Fibroblast of upper back skin (primary cell): ENCODE results near the gene PCDHA9.
"Not testable (repeated sequence)": the region's sequence is repeated elsewhere in the genome, so short reads cannot be mapped to it uniquely, and the experiment has no call there.

ENCODE experiments used
- DNase-seq: peaks from one replicate; pipeline ENCODE4 v3.0.0-alpha.2; 2013

Gene PCDHA9

DNA sequence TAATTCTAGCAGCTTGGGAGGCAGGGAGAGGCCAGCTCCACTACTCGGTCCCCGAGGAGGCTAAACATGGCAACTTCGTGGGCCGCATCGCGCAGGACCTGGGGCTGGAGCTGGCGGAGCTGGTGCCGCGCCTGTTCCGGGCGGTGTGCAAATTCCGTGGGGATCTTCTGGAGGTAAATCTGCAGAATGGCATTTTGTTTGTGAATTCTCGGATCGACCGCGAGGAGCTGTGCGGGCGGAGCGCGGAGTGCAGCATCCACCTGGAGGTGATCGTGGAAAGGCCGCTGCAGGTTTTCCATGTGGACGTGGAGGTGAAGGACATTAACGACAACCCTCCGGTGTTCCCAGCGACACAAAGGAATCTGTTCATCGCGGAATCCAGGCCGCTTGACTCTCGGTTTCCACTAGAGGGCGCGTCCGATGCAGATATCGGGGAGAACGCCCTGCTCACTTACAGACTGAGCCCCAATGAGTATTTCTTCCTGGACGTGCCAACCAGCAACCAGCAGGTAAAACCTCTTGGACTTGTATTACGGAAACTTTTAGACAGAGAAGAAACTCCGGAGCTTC lies 13.7 kb upstream of the PCDHA9 start:
- DNase-seq = not testable (repeated sequence)

DNA sequence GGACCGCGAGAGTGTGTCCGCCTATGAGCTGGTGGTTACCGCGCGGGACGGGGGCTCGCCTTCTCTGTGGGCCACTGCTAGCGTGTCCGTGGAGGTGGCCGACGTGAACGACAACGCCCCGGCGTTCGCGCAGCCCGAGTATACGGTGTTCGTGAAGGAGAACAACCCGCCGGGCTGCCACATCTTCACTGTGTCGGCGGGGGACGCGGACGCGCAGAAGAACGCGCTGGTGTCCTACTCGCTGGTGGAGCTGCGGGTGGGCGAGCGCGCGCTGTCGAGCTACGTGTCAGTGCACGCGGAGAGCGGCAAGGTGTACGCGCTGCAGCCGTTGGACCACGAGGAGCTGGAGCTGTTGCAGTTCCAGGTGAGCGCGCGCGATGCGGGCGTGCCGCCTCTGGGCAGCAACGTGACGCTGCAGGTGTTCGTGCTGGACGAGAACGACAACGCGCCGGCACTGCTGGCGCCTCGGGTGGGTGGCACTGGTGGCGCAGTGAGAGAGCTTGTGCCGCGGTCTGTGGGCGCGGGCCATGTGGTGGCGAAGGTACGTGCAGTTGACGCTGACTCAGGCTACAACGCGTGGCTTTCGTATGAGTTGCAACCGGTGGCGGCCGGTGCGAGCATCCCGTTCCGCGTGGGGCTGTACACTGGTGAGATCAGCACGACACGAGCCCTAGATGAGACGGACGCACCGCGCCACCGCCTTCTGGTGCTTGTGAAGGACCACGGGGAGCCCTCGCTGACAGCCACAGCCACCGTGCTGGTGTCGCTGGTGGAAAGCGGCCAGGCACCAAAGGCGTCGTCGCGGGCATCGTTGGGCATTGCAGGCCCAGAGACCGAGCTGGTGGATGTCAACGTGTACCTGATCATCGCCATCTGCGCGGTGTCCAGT lies 12.3 kb upstream of the PCDHA9 start:
- no peak for DNase-seq

DNA sequence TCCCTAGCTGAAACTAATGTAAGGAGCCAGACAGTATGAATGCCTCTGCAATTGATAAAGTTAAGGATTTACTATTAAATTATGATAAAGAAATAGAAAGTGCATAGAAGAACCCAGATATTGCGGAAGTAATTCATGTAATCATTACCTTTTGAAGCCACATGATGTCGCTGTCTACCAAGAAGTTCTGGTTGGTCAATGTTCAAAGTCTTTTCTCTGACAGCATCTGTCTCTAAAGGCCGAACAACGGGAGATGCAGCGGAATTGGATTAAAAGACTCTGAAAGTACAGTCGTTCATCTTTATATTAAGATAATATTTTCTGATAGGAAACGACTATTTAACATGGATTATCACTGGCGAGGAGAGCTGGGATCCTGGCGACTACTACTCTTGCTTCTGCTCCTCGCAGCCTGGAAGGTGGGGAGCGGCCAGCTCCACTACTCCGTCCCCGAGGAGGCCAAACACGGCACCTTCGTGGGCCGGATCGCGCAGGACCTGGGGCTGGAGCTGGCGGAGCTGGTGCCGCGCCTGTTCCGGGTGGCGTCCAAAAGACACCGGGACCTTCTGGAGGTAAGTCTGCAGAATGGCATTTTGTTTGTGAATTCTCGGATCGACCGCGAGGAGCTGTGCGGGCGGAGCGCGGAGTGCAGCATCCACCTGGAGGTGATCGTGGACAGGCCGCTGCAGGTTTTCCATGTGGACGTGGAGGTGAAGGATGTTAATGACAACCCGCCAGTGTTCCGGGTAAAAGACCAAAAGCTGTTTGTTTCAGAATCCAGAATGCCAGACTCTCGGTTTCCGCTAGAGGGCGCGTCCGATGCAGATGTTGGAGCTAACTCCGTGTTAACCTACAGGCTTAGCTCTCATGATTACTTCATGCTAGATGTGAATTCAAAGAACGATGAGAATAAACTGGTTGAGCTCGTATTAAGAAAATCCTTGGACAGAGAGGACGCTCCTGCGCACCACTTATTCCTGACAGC lies 6.9 kb upstream of the PCDHA9 start, which contains the start of gene PCDHA8:
Gene PCDHA8 (plus strand): TSS at position 210 of the 985 bp plus-strand sequence. CDS start 135 bp downstream, at position 345.
- DNase-seq = no peak

DNA sequence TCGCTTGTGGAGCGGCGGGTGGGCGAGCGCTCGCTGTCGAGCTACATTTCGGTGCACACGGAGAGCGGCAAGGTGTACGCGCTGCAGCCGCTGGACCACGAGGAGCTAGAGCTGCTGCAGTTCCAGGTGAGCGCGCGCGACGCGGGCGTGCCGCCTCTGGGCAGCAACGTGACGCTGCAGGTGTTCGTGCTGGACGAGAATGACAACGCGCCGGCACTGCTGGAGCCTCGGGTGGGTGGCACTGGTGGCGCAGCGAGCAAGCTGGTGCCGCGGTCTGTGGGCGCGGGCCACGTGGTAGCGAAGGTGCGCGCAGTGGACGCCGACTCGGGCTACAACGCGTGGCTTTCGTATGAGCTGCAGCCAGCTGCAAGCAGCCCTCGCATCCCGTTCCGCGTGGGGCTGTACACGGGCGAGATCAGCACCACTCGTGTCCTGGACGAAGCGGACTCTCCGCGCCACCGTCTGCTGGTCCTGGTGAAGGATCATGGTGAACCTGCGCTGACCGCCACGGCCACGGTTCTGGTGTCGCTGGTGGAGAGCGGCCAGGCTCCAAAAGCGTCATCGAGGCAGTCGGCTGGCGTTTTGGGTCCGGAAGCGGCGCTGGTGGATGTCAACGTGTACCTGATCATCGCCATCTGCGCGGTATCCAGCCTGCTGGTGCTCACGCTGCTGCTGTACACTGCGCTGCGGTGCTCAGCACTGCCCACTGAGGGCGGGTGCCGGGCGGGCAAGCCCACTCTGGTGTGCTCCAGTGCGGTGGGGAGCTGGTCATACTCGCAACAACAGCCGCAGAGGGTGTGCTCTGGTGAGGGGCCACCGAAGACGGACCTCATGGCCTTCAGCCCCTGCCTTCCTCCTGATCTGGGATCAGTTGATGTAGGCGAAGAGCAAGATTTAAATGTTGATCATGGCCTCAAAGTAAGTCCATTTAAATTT lies 5.1 kb upstream of the PCDHA9 start:
- no peak for DNase-seq

DNA sequence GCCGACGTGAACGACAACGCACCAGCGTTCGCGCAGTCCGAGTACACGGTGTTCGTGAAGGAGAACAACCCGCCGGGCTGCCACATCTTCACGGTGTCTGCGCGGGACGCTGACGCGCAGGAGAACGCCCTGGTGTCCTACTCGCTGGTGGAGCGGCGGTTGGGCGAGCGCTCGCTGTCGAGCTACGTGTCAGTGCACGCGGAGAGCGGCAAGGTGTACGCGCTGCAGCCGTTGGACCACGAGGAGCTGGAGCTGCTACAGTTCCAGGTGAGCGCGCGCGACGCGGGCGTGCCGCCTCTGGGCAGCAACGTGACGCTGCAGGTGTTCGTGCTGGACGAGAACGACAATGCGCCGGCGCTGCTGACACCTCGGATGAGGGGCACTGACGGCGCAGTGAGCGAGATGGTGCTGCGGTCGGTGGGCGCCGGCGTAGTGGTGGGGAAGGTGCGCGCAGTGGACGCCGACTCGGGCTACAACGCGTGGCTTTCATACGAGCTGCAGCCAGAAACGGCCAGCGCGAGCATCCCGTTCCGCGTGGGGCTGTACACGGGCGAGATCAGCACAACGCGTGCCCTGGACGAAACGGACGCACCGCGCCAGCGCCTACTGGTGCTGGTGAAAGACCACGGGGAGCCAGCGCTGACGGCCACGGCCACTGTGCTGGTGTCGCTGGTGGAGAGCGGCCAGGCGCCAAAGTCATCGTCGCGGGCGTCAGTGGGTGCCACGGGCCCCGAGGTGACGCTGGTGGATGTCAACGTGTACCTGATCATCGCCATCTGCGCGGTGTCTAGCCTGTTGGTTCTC lies 1.9 kb downstream of the PCDHA9 start:
- not testable (repeated sequence) for DNase-seq

DNA sequence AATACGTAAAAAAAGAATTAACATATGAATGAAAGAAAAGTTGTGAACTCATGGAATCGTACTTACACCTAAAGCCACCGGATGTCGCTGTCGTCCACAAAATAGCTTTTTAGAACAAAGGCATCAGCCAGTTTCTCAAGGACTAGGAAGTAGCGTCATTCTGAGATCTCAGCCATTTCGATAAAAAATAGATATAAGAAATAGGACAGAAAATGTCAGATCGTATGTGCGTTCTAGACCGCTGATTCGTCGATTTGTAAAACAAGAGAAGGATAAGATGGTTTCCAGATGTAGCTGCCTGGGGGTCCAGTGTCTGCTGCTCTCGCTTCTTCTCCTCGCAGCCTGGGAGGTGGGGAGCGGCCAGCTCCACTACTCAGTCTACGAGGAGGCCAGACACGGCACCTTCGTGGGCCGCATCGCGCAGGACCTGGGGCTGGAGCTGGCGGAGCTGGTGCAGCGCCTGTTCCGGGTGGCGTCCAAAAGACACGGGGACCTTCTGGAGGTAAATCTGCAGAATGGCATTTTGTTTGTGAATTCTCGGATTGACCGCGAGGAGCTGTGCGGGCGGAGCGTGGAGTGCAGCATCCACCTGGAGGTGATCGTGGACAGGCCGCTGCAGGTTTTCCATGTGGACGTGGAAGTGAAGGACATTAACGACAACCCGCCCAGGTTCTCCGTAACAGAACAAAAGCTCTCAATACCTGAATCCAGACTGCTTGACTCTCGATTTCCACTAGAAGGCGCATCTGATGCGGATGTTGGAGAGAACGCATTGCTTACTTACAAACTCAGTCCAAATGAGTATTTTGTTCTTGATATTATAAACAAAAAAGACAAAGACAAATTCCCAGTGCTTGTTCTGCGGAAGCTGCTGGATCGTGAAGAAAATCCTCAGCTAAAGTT lies 7.8 kb downstream of the PCDHA9 start, which contains the start of gene PCDHA10:
Gene PCDHA10 (plus strand): TSS at position 126 of the 903 bp plus-strand sequence. CDS start 152 bp downstream, at position 278.
- DNase-seq = no peak

DNA sequence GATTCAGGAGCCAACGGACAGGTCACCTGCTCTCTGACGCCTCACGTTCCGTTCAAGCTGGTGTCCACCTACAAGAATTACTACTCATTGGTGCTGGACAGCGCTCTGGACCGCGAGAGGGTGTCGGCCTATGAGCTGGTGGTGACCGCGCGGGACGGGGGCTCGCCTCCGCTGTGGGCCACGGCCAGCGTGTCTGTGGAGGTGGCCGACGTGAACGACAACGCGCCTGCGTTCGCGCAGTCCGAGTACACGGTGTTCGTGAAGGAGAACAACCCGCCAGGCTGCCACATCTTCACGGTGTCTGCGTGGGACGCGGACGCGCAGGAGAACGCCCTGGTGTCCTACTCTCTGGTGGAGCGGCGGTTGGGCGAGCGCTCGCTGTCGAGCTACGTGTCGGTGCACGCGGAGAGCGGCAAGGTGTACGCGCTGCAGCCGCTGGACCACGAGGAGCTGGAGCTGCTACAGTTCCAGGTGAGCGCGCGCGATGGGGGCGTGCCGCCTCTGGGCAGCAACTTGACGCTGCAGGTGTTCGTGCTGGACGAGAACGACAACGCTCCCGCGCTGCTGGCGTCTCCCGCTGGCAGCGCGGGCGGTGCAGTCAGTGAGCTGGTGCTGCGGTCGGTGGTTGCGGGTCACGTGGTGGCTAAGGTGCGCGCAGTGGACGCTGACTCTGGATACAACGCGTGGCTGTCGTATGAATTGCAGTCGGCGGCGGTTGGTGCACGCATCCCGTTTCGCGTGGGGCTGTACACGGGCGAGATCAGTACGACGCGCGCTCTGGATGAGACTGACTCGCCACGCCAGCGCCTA lies 9.2 kb downstream of the PCDHA9 start:
- no peak for DNase-seq

DNA sequence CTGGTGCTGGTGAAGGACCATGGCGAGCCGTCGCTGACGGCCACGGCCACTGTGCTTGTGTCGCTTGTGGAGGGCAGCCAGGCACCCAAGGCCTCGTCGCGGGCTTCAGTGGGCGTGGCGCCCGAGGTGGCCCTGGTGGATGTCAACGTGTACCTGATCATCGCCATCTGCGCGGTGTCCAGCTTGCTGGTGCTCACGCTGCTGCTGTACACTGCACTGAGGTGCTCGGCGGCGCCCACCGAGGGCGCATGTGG lies 9.7 kb downstream of the PCDHA9 start:
- no peak for DNase-seq

DNA sequence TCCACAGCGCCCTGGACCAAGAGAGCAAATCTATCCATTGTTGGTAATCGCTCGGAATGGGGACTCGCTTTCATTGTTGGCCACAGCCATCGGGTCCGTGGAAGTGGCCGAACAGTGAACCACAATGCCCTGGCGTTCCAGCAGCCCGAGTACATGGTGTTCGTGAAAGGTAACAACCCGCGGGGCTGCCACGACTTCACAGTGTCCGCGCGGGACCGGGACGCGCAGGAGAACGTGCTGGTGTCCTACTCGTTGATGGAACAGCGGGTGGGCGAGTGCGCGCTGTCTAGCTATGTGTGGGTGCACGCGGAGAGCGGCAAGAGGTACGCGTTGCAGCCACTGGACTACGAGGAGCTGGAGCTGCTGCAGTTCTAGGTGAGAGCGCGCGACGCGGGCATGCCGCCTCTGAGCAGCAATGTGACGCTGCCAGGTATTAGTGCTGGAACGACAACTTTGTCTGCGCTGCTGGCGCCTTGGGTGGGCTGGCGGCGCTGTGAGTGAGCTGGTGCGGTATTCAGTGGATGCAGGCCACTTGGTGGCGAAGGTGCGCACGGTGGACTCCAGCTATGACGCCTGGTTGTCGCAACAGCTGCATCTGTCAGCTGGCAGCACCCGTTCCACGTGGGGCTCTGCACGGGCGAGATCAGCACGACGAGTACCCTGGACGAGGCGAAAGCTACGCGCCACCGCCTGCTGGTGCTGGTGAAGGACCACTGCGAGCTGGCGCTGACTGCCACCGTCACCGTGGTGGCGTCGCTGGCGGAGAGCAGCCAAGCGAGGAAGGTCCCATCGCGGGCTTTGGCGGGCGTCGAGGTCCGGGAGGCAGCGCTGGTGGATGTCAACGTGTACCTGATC lies 14.5 kb downstream of the PCDHA9 start:
- no peak for DNase-seq

DNA sequence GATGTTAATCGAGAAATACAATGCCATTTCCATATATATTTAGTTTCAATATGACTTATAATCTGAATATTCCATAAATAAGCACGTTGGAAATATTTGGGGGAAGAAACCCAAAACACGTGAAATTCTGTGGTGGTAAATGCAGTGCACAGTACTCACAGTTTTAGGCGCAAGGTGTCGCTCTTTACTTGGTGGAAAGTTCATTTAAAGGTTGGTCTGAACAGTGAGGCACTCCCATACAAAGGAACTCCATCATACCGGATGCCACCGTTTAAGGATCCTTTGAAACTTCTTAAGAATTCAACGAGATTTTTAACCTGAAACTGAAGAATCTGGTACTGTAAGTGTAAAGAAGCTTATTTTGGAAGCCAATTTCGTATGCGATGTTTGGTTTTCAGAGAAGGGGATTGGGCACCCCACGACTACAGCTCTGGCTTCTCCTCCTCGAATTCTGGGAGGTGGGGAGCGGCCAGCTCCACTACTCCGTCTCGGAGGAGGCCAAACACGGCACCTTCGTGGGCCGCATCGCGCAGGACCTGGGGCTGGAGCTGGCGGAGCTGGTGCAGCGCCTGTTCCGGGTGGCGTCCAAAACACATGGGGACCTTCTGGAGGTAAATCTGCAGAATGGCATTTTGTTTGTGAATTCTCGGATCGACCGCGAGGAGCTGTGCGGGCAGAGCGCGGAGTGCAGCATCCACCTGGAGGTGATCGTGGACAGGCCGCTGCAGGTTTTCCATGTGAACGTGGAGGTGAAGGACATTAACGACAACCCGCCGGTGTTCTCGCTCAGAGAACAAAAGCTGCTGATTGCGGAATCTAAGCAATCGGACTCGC lies 20.8 kb downstream of the PCDHA9 start, which contains the start of gene PCDHA11:
Gene PCDHA11 (plus strand): TSS at position 237 of the 834 bp plus-strand sequence. CDS start 147 bp downstream, at position 384.
- peak; percentile 3 for DNase-seq

DNA sequence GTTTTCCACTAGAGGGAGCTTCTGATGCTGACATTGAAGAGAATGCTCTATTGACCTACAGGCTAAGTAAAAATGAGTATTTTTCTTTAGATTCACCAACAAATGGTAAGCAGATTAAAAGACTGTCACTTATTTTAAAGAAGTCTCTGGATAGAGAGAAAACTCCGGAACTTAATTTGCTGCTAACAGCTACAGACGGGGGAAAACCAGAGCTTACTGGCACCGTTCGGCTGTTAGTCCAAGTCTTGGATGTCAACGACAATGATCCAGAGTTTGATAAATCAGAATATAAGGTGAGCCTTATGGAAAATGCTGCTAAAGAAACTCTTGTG lies 21.3 kb downstream of the PCDHA9 start:
- no peak for DNase-seq

DNA sequence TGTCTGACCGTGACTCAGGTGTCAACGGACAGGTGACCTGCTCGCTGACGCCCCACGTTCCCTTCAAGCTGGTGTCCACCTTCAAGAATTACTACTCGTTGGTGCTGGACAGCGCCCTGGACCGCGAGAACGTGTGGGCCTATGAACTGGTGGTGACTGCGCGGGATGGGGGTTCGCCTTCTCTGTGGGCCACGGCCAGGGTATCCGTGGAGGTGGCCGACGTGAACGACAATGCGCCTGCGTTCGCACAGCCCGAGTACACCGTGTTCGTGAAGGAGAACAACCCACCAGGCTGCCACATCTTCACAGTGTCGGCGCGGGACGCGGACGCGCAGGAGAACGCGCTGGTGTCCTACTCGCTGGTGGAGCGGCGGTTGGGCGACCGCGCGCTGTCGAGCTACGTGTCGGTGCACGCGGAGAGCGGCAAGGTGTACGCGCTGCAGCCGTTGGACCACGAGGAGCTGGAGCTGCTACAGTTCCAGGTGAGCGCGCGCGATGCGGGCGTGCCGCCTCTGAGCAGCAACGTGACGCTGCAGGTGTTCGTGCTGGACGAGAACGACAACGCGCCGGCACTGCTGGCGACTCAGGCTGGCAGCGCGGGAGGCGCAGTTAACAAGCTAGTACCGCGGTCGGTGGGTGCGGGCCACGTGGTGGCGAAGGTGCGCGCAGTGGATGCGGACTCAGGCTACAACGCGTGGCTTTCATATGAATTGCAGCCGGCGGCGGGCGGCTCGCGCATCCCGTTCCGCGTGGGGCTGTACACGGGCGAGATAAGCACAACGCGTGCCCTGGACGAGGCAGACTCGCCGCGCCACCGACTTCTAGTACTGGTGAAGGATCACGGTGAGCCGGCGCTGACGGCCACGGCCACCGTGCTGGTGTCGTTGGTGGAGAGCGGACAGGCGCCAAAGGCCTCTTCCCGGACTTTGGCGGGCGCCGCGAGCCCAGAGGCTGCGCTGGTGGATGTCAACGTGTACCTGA lies 22.3 kb downstream of the PCDHA9 start:
- no peak for DNase-seq

DNA sequence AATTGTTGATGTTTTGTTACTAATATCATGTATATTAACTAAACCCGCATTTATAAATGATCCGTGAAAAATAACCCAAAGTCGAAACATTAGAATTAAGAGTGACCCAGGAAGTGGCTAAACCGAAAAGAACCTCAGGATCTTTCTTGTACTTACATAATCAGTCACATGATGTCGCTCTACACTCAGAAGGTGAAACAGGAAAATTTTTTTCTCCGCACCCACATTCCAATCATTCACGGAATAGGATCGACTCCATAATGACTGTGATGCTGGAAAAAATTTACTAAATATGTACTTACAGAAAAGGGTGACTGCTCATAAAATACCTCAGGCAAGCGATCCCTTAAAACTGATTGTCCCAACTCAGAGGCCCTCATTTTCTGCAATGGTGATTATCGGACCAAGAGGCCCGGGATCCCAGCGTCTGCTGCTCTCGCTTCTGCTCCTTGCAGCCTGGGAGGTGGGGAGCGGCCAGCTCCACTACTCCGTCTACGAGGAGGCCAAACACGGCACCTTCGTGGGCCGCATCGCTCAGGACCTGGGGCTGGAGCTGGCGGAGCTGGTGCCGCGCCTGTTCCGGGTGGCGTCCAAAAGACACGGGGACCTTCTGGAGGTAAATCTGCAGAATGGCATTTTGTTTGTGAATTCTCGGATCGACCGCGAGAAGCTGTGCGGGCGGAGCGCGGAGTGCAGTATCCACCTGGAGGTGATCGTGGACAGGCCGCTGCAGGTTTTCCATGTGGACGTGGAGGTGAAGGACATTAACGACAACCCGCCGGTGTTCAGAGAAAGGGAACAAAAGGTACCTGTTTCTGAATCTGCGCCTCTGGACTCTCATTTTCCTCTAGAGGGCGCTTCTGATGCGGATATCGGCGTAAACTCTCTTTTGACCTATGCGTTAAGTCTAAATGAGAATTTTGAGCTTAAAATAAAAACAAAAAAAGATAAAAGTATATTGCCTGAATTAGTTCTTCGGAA lies 27.2 kb downstream of the PCDHA9 start, which contains the start of gene PCDHA12:
Gene PCDHA12 (plus strand): TSS at position 224 of the 981 bp plus-strand sequence. CDS start 165 bp downstream, at position 389.
- no peak for DNase-seq

DNA sequence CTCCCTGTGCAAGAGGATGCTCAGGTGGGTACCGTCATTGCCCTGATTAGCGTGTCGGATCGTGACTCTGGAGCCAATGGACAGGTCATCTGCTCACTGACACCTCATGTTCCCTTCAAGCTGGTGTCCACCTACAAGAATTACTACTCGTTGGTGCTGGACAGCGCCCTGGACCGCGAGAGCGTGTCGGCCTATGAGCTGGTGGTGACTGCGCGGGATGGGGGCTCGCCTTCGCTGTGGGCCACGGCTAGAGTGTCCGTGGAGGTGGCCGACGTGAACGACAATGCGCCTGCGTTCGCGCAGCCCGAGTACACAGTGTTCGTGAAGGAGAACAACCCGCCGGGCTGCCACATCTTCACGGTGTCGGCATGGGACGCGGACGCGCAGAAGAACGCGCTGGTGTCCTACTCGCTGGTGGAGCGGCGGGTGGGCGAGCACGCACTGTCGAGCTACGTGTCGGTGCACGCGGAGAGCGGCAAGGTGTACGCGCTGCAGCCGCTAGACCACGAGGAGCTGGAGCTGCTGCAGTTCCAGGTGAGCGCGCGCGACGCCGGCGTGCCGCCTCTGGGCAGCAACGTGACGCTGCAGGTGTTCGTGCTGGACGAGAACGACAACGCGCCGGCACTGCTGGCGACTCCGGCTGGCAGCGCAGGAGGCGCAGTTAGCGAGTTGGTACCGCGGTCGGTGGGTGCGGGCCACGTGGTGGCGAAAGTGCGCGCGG lies 28.5 kb downstream of the PCDHA9 start:
- DNase-seq = not testable (repeated sequence)
